CD4-positive, alpha-beta memory T cell (primary cell): ENCODE measurements around the gene ZNF286A. TPM values are rescaled to one million over a fixed set of nuclear protein-coding genes. Genes with fewer than 3 reads are reported as not detected.
A peak's percentile ranks its signal among the peaks of the same experiment; 100 is the strongest.
"Not testable (repeated sequence)": the region's sequence is repeated elsewhere in the genome, so short reads cannot be mapped to it uniquely, and the experiment has no call there.

Source experiments
- CTCF ChIA-PET: fragments of 350-600 bp; sonication (Branson Sonifier 250); formaldehyde crosslinking; loops from one replicate; lab custom pipeline; 2021; ENCODE audit warnings: inconsistent platforms; ENCODE audit not compliant: partially characterized antibody; lab: Charles Lee
- POLR2A ChIA-PET: fragments of 350-600 bp; sonication (Branson Sonifier 250); formaldehyde crosslinking; loops from one replicate; lab custom pipeline; 2021; ENCODE audit not compliant: partially characterized antibody; lab: Charles Lee
- DNase-seq, 5 donors: peaks; one replicate each; pipeline versions ENCODE4 v3.0.0 to v3.0.0-alpha.2; 2020 to 2022; ENCODE audit warnings: mixed read lengths in 1 of 5
- H3K27ac ChIP-seq: one replicate; pipeline ENCODE4 v1.7.0; 2013; ENCODE audit warnings: low read depth, low read length
- H3K27me3 ChIP-seq: 2 replicates; pipeline ENCODE4 v1.7.0; 2013; ENCODE audit warnings: mild to moderate bottlenecking, low read length, moderate library complexity; ENCODE audit not compliant: insufficient read depth
- H3K36me3 ChIP-seq: 2 replicates; pipeline ENCODE4 v1.7.0; 2013; ENCODE audit warnings: mild to moderate bottlenecking, low read length, moderate library complexity; ENCODE audit not compliant: insufficient read depth
- H3K4me1 ChIP-seq: 2 replicates; pipeline ENCODE4 v1.7.0; 2013; ENCODE audit warnings: mild to moderate bottlenecking, low read length, moderate library complexity; ENCODE audit not compliant: insufficient read depth
- H3K4me3 ChIP-seq, 2 donors: one replicate each; pipeline ENCODE4 v1.7.0; 2013; ENCODE audit warnings: low read length in 2 of 2, mild to moderate bottlenecking in 1 of 2
- H3K9me3 ChIP-seq, 2 donors: one replicate each; pipeline ENCODE4 v1.7.0; 2013; ENCODE audit warnings: low read length in 2 of 2, control low read depth in 1 of 2; ENCODE audit not compliant: control insufficient read depth in 1 of 2
- H3K27ac Mint-ChIP-seq, 7 donors: one replicate each; pipeline ENCODE4 v1.8.0; 2020 to 2021; ENCODE audit warnings: mixed read lengths in 7 of 7, mild to moderate bottlenecking in 6 of 7, inconsistent platforms in 3 of 7, moderate library complexity in 3 of 7
- H3K27me3 Mint-ChIP-seq, 2 donors: one replicate each; pipeline ENCODE4 v1.8.0; 2020 to 2021; ENCODE audit warnings: mixed read lengths in 2 of 2
- H3K36me3 Mint-ChIP-seq, 2 donors: one replicate each; pipeline ENCODE4 v1.8.0; 2020 to 2021; ENCODE audit warnings: mixed read lengths in 2 of 2, inconsistent platforms in 1 of 2, mild to moderate bottlenecking in 1 of 2
- H3K4me1 Mint-ChIP-seq, 4 donors: one replicate each; pipeline ENCODE4 v1.8.0; 2020 to 2021; ENCODE audit warnings: mixed read lengths in 4 of 4, mild to moderate bottlenecking in 1 of 4
- H3K4me3 Mint-ChIP-seq, 8 donors: one replicate each; pipeline ENCODE4 v1.8.0; 2020 to 2021; ENCODE audit warnings: mixed read lengths in 8 of 8, mild to moderate bottlenecking in 7 of 8, moderate library complexity in 6 of 8, inconsistent platforms in 3 of 8
- H3K9me3 Mint-ChIP-seq, 8 donors: one replicate each; pipeline ENCODE4 v1.8.0; 2020 to 2021; ENCODE audit warnings: mixed read lengths in 8 of 8, mild to moderate bottlenecking in 5 of 8, inconsistent platforms in 3 of 8, moderate library complexity in 1 of 8
- intact Hi-C: fragments of 100-400 bp; cut with micrococcal nuclease; formaldehyde crosslinking; loops from one replicate; pipeline ENCODE4 v1.15.1; 2023
- polyA plus RNA-seq, 2 donors: library from polyadenylated mRNA; unstranded; fragments of 300-500 nt; fragmentation: Illumina TruSeq; gene quantifications; one replicate each; pipeline ENCODE4 v1.2.3, GENCODE V29; 2021
- total RNA-seq, 2 experiments: library from RNA; stranded (reverse); gene quantifications; one replicate each; pipeline ENCODE4 v1.2.3, GENCODE V29; 2021

ZNF286A gene
- total and polyA plus RNA-seq, 4 experiments from 2014 or later, result 10.8 to 35.4 (median 21.9) TPM

DNA sequence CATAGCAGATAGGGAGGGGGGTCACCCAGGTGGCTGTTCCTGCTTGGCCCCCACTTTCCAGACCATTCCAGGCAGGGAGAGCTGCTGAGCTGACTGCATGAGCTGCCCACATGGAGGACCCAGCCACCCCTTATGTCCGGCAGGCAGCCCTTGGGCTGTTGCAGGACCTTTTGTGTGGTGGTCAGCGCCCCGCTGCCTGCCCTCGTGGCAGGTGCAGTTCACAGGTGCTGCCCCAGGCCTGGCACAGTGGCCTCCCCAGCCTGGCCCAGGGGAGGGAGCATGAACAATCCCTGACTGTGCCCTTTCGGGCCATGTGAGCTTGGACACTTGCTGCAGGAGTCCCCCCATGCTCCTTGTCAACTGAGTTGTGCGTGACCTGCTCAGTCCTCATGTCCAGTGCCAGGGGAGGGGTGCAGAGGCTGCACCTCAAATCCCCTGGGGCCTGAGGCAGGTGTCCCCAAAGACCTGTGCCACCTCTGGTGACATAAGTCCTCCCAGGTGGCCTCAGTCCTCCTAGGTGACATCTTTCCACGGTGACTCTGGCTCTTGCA, 41.1 kb downstream of the ZNF286A start:
- no peaks in the 10 kb centered on the region for H3K27me3 ChIP-seq

DNA sequence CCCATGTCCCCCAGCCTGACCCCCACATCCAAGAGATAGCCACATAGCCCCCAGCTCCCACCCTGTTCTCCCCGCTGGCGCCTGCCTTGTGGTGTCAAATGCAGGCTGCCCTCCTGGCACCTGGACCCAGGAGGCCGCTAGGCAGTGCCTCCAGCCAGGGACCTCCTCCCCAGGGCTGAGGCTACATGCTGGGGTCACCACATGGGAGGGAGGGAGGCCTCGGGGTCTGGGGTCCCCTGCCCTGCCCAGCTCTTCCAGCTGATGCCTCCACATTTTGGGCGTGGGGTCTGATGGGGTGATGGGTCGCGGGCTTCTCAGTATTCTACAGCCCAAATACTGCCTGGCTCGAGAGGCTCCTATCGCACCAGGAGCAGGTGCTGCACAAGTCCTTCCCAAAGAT, 42.1 kb downstream of the ZNF286A start:
- H3K27me3 Mint-ChIP-seq, result peaks cover 2 to 3% of the 10 kb centered on the region in 2 donors
- CTCF ChIA-PET, result no interaction called here
- intact Hi-C loops, result no loop called here

More for the DNA sequence above, 41.1 kb downstream of the ZNF286A start:
- Mint-ChIP-seq H3K4me3 (no peak overlapping the region), H3K4me1 (no peaks in the 10 kb centered on the region), H3K27me3 (peaks cover 2 to 3% of the 10 kb centered on the region in 2 donors), H3K27ac (no peak overlapping the region), H3K36me3 (no peaks in the 10 kb centered on the region), H3K9me3 (peaks cover 0 to 2% (median 0%) of the 10 kb centered on the region in 8 donors)
- DNase-seq, result no peak
- no peaks in the 10 kb centered on the region for H3K36me3 ChIP-seq
- ChIA-PET CTCF (no interaction called here), POLR2A (no interaction called here)
- no peak overlapping the region for H3K27ac ChIP-seq
- H3K4me3 ChIP-seq, result no peak overlapping the region
- no peaks in the 10 kb centered on the region for H3K4me1 ChIP-seq
- intact Hi-C loops, result no loop called here
- no peaks in the 10 kb centered on the region for H3K9me3 ChIP-seq

DNA sequence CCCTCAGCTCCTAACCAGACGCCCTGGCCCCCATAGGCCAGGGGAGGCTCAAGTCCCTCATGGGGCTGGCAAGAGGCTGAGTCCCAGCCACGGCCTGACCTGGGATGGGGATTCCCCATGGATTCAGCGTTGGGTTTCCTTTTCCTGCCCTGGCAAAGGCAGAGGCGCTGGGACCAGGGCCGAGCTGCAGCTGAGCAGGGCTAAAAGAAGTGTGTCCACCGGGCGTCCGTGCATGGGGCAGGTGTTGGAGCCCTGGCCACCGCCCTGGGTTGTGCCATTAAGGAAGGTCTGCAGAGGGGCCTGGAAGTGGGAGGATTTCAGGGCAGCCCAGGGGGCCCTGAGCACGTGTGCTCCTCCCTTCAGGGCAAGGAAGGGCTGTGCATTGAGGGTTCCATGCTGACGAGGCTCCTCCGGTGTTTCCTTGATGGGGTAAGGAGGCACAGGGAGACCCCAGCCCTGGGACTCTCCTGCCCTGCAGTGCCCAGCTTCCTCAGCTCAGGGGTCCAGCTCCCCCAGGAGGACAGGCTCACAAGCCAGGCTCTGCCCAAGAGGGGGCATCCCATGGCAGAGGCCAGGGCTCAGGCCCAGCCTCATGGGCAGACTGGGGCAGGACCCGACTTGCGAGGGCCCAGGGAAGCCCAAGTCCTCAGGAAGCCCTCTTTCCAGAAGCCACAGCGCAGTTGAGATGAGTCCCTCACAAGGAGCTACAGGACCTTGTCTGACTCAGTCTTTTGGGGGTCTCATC, 42.7 kb downstream of the ZNF286A start:
- Histone ChIP-seq H3K36me3 (no peaks in the 10 kb centered on the region), H3K4me3 (no peak overlapping the region), H3K27ac (no peak overlapping the region), H3K9me3 (no peaks in the 10 kb centered on the region), H3K27me3 (no peaks in the 10 kb centered on the region), H3K4me1 (no peaks in the 10 kb centered on the region)
- H3K4me3 Mint-ChIP-seq, result no peak overlapping the region
- no peaks in the 10 kb centered on the region for H3K36me3 Mint-ChIP-seq
- H3K27me3 Mint-ChIP-seq, result peaks cover 3 to 7% of the 10 kb centered on the region in 2 donors
- ChIA-PET CTCF (no interaction called here), POLR2A (no interaction called here)
- H3K4me1 Mint-ChIP-seq, result no peaks in the 10 kb centered on the region
- H3K27ac Mint-ChIP-seq, result no peak overlapping the region
- intact Hi-C loops, result no loop called here
- no peak for DNase-seq
- H3K9me3 Mint-ChIP-seq, result peaks cover 0 to 2% (median 0%) of the 10 kb centered on the region in 8 donors

More for the DNA sequence above, 42.1 kb downstream of the ZNF286A start:
- H3K27ac ChIP-seq, result no peak overlapping the region
- no peak overlapping the region for H3K4me3 ChIP-seq
- Mint-ChIP-seq H3K4me3 (no peak overlapping the region), H3K36me3 (no peaks in the 10 kb centered on the region), H3K9me3 (peaks cover 0 to 2% (median 0%) of the 10 kb centered on the region in 8 donors), H3K4me1 (no peaks in the 10 kb centered on the region), H3K27ac (no peak overlapping the region)
- POLR2A ChIA-PET, result no interaction called here
- H3K9me3 ChIP-seq, result no peaks in the 10 kb centered on the region
- DNase-seq, result no peak
- H3K4me1 ChIP-seq, result no peaks in the 10 kb centered on the region
- no peaks in the 10 kb centered on the region for H3K36me3 ChIP-seq
- no peaks in the 10 kb centered on the region for H3K27me3 ChIP-seq

DNA sequence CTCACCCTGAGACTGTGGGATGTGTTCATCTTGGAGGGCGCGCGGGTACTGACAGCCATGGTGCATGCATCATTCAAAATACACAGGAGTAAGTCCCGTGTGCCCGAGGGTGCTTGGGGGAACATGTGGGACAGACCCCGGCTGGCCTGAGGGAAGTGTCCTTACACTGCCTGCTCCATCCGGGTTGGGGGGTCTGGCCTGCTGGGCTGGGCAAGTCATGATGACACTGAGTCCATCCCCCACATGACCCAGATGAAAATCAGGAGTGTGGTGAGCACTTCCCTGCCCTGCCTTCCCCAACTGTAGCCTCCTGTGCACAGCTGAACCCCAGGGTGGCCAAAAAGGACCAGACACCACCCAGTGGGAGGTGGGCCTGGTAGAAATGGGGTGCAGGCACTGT, 43.4 kb downstream of the ZNF286A start:
- H3K36me3 ChIP-seq, result no peaks in the 10 kb centered on the region
- POLR2A ChIA-PET, result no interaction called here
- intact Hi-C loops, result no loop called here
- no peaks in the 10 kb centered on the region for H3K9me3 ChIP-seq
- CTCF ChIA-PET, result no interaction called here
- Mint-ChIP-seq H3K36me3 (no peaks in the 10 kb centered on the region), H3K27me3 (peaks cover 3 to 9% of the 10 kb centered on the region in 2 donors), H3K27ac (no peak overlapping the region), H3K4me1 (no peaks in the 10 kb centered on the region), H3K9me3 (peaks cover 0 to 2% (median 0%) of the 10 kb centered on the region in 8 donors), H3K4me3 (no peak overlapping the region)
- H3K27me3 ChIP-seq, result no peaks in the 10 kb centered on the region
- H3K4me1 ChIP-seq, result no peaks in the 10 kb centered on the region
- H3K4me3 ChIP-seq, result no peak overlapping the region
- H3K27ac ChIP-seq, result no peak overlapping the region
- no peak for DNase-seq

DNA sequence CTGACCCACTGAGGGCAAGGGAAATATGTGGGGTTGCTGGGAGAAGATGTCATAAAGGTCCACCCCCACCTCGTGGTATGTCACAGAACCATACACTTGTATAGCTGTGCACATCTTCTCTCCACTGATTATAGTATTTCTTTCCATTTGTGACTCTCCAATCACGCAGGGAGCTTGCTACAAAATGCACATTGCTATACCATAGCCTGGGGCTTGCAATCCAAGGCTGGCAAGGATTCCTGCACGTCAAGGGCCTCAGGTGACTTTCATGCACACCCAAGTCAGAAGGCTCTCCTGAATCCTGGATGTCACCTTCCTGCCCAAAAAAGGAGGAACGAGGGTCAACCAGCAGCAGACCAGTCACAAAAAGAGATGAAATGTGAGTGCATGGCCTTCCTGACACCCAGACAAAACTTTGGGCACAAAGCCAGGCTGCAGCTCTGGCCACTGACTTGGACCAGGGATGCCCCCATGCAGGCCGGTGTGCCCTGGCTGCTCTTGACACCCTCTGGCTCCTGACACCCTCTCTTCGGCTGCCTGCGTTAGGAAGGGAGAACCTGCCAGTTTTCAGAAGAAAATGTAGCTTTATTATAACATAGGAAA, 44.6 kb downstream of the ZNF286A start:
- H3K4me1 Mint-ChIP-seq, result no peaks in the 10 kb centered on the region
- no peaks in the 10 kb centered on the region for H3K9me3 ChIP-seq
- intact Hi-C loops, result no loop called here
- H3K36me3 ChIP-seq, result no peaks in the 10 kb centered on the region
- peaks cover 3 to 9% of the 10 kb centered on the region in 2 donors for H3K27me3 Mint-ChIP-seq
- H3K27ac Mint-ChIP-seq, result peak overlapping the region in 1 of 7 donors; percentile 31
- no peak for DNase-seq
- no peak overlapping the region for H3K4me3 ChIP-seq
- no peaks in the 10 kb centered on the region for H3K36me3 Mint-ChIP-seq
- ChIA-PET CTCF (no interaction called here), POLR2A (no interaction called here)
- no peaks in the 10 kb centered on the region for H3K4me1 ChIP-seq
- H3K4me3 Mint-ChIP-seq, result no peak overlapping the region
- no peak overlapping the region for H3K27ac ChIP-seq
- peaks cover 0 to 2% (median 0%) of the 10 kb centered on the region in 8 donors for H3K9me3 Mint-ChIP-seq
- no peaks in the 10 kb centered on the region for H3K27me3 ChIP-seq

DNA sequence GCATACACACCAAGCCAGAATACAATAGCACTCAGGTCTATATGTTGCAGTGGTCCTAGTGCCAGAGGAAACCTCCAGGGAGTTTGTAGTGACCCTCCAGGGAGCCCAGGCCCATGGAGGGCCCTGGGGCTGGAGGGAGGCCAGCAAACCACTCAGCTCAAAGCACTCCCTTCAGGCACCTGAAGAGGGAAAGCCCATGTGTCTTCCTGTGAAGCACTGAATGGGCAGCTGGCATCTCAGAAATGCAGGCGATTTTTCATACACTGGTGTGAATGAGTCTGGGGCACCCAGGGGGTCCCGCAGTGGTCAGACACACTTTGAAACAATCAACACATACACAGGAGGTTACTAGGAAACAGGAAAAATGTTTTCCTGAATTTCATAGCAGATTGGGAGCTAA, 45.3 kb downstream of the ZNF286A start:
- CTCF ChIA-PET, result no interaction called here
- no peaks in the 10 kb centered on the region for H3K36me3 Mint-ChIP-seq
- intact Hi-C loops, result no loop called here
- peaks cover 0 to 2% (median 0%) of the 10 kb centered on the region in 8 donors for H3K9me3 Mint-ChIP-seq
- Histone ChIP-seq H3K4me1 (no peaks in the 10 kb centered on the region), H3K9me3 (no peaks in the 10 kb centered on the region), H3K27me3 (no peaks in the 10 kb centered on the region), H3K27ac (no peak overlapping the region), H3K4me3 (no peak overlapping the region), H3K36me3 (no peaks in the 10 kb centered on the region)
- H3K4me3 Mint-ChIP-seq, result no peak overlapping the region
- POLR2A ChIA-PET, result no interaction called here
- no peak overlapping the region for H3K27ac Mint-ChIP-seq
- no peaks in the 10 kb centered on the region for H3K4me1 Mint-ChIP-seq
- H3K27me3 Mint-ChIP-seq, result peaks cover 0 to 7% of the 10 kb centered on the region in 2 donors
- DNase-seq, result no peak

DNA sequence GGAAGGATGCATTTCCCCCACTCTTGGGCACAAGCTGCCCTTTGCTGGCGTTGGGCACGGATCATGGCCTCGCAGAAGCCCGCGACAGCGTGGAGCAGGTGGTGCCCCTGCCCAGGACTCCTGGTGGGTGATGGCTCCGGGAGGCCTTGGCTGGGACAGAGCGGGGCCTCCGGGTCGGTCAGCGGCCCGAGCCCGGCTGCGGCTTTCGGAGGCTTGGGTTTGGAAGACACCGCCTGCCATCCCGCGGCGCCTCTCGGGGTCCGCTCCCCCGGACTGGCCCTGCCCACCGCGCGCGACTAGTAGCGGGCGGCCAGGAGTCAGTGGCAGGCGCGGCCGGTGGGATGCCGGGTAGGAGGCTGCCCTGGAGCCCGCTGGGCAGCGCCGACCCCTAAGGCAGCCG, 49.9 kb downstream of the ZNF286A start:
- H3K27me3 ChIP-seq, CTCF ChIA-PET, H3K27ac Mint-ChIP-seq, H3K9me3 Mint-ChIP-seq, H3K27ac ChIP-seq, H3K36me3 Mint-ChIP-seq, H3K36me3 ChIP-seq, H3K4me3 ChIP-seq, POLR2A ChIA-PET, H3K4me1 ChIP-seq, H3K4me1 Mint-ChIP-seq, H3K9me3 ChIP-seq, H3K4me3 Mint-ChIP-seq, H3K27me3 Mint-ChIP-seq, DNase-seq, intact Hi-C loops: not testable (repeated sequence)
